ENCODE data around the gene MMP20.

DNA sequence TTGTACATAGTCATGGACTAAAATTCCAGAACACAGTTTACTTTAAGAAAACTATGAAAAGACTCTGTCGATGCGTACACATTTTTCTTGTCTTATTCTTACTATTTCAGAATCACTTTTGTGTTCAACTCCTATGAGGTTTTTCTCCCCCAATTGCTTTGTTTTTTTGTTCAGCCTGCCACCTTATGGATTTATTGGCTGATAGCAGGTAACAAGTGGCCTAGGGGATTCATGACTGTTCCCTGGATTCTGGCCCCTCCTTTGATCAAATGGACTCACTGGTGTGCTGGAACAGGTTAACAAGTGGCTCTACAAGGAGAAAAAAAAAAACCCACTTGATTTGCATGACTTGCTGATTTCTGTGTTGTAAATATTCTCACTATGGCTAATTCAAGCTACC, 10.6 kb downstream of the MMP20 start:
- TF ChIP-seq CTCF (IDR thresholded peaks at IDR 0.05; ENCODE audit: low read length), result peak; percentile 40; the same call in 1 of the 2 replicates
- no peak for TF ChIP-seq EZH2 (IDR thresholded peaks at IDR 0.05; ENCODE audit: borderline replicate concordance, low read length)
